ENCODE data around the gene ACTR10.

ACTR10 gene

DNA sequence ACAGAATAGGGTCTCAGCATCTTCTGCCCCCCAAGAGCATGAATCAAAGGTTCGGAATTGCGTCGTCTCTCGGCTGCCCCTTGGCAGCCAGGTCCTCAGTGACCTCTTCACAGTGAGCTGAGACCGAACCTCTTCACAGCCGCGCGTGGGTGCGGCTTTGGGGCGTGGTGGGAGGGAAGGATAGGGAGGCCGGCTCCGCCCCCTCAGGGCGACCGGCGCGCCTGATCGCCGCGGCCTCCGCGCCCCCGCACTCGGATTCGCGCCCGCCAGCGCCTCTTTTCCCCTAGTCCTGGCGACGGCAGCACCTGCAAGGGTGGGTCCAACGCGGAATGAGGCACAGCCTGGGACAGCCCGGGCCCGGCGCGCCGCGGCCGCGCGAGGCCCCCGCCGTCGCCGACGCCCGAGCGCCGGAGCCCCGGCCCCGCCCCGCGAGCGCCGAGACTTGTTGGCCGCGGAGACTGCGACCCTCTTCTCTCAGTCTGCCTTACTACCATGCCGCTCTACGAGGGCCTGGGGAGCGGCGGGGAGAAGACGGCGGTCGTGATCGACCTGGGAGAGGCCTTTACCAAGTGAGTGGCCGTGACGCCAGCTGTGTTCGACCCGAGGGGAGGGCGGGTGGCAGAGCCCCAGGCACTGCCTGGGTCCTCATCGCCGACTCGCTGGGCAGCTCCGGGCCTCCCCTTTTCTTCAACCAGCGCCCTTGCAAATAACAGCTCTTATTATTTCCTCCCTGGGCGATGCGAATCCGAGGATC lies at the start of gene ACTR10:
TSS of gene ACTR10 (plus strand) at position 424 of the 754 bp plus-strand sequence. CDS start at position 493, 69 bp downstream.
- peak; percentile 88 for DNase-seq

DNA sequence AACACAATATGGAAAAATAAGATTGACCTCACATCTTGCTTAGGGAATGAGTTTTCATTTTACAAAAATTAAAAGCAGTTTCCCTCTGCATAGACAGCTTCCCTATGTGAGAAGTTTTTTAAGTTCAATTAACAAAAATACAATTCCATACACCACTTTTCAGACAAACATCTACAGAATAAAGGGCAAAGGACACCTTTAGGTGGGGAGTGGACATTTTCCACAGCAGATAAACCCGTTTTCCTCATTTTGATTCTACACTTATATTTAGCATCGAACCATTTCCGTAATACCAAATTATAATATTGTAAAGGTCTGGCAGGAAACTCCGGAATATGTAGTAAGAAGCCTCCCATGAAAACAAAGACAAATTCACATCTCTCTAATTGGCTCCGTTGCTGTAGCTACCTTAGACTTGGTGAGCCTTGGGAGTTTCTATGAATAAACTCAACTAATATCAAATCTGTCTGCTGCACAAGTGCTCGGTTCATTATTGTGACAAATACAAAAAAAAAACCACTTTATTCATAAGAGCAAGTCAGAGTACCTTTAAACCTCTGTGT lies 49.6 kb upstream of the ACTR10 start:
- no peak for DNase-seq

DNA sequence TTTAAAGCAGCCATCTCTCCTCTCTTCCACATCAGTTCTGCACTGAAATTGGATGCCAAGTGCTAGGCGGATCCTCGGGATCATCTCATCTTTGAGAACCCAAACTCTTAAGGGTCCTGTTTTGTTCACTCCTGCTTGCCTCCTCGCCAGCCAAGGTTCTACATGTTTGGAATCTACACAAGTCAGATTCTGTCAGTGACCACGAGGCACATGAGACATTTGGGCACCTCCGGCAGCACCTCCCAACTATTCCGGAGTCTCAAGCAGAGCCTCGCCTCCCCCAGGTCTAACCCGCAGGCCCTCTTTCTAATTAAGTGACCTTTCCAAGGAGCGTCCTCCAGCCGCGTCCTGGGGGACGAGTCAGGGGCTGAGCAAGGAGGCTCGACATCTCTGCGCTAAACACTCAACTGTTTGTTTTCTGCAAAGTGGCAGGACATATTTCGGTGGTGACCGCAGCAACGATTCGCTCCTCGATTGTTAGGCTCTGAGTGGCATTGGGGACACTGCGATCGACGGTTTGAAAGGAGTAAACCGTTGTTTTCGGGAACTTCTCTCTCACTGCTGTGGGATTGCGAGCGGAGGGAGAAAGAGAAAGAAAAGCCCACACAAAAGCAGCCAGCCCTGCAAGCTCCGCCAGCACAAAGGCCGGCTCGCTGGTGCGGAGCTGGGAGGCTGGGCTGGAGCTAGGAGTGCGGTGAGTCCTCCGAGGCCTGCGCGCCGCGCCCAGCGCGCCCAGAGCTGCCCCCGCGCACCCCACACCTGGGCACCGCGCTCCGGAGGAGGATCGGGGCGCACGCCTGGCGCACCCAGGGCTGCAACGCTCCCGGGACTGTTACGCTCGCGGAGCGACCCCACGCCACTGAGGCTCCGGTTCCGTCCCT lies 48.6 kb upstream of the ACTR10 start:
- DNase-seq = no peak

DNA sequence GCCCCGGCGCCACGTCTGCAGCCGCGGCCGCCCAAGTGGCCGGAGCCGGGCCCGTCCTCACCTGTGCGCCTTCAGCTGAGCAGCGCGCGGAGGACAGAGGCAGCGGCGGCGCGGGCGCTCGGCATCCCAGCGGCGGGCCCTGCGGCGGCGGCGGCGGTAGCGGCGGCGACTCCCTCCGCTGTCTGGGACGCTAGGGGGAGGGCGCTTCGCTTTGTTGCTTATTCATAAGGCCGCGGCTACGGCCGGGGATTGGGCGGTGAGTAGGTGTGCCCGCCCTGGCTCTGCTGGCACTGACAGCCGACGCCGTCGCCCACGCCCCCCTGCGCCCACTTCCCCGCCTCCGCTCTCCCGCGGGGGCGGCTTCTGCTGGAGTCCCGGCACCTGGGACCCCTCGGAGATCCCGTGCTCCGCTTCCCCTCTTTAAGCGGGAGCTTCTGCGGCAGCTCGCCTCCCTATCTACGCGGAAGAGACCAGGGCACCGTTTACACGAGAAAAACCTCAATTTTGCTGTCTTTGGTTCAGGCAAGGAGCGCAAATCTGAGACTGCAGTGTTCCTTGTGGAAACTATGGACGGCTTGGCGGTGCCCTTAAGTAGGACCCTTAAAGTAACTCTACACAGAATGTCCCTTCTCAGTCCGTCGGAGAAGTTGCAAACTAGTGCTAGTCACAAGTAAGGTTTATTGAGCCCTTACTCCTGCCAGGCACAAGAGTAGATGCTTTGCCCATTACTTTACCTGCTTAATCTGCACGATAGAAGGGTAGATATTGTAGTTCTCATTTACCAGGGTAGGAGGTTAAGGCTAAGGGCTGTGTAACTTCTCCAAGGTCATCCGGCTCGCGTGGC lies 47.7 kb upstream of the ACTR10 start, which contains the start of gene ARMH4:
TSS of gene ARMH4 (minus strand) at position 200 of the 844 bp plus-strand sequence. CDS start 12,855 bp downstream, outside the sequence.
- peak; percentile 64 for DNase-seq

DNA sequence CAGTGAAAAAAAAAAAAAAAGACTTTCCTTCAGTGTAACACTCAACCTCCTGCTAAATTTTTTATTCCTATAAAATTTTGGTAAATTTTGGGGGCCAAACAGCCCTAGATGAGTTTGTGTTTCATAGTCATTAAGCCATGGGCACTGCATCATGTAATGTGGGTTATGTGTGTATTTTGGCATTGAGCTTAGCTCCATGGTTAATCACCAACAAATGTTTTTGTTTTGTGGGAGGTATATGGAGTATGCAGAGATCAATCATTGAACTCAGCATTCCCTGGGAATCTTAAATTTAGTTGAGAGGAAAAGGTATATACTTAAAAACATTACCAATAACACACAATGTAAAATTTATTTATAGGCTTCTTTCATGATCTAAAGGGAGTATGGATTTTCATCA lies 39.4 kb upstream of the ACTR10 start:
- no peak for DNase-seq

DNA sequence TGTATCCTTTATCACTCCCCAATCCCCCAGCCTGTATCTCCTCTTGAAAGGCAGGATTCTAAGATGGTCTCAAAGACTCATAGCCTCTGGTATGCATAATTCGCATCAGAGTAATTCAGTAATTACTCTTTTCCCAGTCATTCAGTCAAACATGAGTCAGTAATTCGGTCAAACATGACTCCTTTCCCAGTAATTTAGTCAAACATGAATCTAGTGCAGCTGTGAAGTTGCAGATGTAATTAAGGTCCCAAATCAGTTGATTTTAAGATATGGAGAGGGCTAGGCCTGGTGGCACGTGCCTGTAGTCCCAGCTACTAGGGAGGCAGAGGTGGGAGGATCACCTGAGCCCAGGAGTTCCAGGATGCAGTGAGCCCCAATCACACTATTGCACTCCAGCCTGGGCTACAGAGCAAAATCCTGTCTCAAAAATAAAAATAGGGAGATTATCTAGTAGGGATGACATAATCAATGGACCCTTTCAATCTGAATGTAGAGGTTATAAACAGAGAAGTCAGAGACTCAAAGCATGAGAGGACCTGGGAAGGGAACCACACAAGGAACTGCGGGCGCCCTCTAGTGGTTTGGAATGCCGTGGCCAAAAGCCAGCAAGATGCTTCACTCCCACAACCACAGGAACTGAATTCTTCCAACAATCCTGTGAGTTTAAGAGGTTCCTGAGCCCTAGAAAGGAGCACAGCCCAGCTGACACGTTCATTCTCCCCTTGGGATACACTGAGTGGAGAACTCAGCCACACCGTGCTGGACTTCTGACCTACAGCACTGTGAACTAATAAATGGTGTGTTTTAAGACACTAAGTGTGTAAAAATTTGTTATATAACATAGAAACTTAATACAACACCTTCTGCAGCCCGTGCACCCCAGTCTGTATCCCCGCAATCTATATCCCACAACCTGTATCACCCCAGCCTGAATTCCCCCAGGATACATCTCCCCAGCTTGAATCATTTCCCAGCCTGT lies 33.7 kb upstream of the ACTR10 start:
- DNase-seq = peak; percentile 68

DNA sequence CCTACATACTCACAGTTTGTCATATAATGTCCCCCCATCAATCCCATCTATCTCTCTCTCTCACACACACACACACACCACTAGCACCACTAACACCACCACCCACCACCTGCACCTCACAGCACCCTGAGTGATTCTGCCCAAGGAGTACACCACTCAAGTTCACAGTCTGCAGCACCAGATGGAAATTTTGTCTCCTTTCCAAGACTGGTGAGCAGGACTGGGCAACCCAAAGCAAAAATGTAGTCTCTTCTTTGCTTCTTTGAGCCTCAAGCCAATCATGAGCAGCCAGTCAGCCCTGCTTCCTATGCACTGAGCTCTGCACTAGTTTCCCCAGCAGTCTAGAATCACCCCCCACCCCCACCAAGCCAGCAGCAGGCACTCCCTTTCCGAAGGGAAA lies 32.9 kb upstream of the ACTR10 start:
- no peak for DNase-seq

DNA sequence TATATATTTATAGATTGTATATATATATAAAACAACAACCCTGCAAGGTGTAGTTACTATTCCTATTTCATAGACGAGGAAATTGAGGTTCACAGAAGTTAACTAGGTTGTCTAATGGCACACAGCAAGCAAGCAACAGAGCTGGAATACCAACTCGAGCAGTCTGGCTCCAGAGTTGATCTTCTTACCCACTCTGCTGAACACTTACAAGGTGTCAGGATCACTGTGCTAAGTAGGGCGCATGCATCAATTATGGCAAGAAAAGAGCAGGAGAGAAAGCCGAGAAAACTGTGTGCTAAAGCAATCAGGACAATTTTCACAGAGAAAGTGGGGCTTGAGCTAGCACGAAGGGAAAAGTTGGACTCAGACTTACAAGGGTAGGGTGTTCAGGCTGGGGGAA lies 32.1 kb upstream of the ACTR10 start:
- DNase-seq = no peak

DNA sequence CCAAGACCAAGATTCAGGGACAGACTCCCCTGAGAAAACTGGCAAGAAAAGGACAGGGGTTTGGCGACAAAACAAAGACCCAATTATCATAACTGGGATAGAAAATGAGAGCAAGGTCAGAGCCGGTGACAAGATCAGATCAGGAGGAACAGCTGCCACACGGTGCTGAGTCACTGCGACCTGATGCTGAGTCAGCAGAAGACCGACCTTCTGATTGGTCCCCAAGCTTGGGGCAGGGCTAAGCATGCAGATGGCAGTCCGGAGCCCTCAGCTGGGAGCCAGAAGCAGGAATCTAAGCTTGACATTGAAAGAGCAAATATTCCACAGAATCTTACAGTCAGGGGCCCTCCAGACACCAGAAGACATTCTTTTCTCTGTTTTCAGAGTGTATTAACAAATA lies 28.9 kb upstream of the ACTR10 start:
- peak; percentile 20 for DNase-seq

DNA sequence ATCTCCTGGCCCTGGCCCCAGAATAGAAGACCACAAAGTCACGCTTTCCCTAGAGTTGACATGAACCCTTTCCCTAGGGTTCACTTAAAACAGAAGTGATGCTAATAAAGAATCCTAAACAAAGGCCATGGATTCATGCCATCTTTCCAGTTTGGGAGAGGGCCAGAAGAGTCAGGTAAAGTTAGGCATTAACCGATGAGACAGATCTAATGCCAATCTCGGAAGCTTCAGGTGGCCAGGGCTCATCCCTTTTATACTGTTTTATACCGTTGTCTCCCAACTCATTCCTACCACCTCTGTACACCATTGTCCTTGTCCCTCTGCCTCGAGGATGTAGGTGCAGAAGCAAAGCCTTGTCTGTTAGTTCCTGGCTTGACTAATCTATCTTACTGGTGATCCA lies 22.8 kb upstream of the ACTR10 start:
- no peak for DNase-seq

DNA sequence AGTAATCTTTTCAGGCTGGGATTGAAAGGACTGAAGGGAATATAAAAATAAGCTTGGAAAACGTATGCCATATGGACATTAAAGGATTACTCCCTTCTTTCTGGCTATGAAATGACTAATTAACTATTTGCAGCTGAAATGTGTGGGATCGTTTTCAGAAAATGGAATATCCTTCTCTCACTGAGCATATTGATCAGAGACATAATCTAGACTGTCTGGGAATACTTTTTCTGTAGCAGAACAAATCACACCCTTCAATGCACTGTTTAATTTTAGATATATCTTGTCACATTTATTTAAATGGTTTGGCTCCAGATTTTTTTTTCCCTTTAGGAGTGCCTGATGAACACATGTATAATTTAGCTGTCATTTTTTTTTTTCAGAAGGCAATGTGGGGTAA lies 10.8 kb upstream of the ACTR10 start:
- DNase-seq = no peak

DNA sequence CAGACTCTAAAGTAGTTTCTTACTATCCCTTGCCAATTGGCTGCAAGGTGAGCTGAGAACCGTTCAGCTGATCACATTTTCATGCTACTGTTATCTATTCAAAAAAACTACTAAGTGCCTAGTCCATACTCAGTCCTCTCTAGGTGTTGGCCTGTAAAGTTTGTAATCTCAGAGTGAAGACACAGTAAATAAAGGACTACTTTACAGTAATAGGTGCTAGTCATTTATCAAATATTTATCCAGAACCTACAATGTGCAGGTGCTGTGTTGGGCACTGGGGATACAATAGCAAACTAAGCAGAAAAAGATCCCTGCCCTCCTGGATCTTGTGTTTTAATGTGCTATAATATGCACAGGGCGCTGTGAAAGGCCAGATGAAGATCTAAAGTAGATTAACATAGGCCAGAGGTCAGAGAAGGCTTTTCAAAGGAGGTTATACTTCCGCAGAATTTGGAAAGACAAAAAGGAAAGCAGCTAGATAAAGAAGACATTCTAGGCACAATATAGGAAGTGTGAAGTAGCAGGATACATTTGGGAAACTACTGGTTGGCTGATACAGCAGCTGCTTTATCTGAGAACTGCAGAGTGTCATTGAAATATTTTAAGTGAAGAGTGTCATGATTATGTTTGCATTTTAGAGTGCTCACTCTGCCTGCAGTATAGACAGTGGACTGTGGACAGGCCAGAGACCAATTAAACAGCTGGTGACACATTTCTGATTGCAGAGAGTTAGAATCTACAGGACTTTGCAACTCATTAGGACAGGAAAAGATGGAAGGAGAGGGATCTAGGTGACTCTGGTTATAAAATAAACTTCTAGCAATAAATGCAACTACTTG lies 8.0 kb upstream of the ACTR10 start:
- no peak for DNase-seq

DNA sequence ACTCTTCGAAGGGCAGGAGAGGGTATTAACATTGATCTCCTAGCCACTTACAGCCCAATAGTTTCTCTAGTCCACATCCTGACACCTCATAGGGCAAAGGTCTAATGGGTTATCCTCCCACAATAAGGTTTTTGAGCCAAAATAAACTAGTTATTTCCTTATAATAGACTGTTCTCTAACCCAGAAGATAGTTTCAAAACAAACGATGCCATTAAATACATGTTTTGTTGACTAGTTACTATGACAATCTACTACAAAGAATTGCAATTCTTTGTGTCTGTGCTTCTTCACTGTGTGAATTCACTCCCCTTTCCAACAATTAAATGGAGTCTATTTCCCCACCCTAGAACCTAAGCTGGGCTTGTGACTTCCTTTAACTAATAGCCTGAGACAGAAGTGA lies 6.4 kb upstream of the ACTR10 start:
- DNase-seq = no peak

DNA sequence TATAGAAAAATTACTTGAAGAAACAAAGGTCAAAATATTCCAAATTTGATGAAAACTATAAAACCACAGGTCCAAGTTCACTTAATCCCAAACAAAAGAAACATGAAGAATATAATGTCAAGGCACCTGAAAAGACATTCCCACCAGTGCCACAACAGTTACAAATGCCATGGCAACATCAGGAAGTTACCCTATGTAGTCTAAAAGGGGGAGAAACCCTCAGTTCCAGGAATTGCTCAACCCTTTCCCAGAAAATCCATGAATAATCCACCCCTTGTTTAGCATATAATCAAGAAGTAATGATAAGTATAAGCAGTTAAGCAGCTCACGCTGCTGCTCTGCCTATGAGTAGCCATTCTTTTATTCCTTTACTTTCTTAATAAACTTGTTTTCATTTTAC lies 3.8 kb upstream of the ACTR10 start:
- DNase-seq = no peak

DNA sequence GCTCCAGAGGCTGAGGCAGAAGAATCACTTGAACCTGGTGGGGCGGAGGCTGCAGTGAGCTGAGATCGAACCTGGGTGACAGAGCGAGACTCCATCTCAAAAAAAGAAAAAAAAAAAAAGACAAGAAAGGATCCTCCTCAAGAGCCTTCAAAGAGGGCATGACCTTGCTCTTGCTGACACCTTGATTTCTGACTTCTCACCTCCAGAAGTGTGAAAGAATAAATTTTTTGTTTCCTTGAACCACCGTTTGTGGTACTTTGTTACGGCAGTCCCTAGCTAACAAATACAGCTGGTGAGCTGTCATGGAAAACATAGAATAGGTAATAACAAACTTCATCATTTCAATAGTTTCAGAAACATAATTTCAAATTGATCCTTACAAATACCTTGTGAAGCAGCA lies 1.9 kb upstream of the ACTR10 start:
- DNase-seq = peak; percentile 56

DNA sequence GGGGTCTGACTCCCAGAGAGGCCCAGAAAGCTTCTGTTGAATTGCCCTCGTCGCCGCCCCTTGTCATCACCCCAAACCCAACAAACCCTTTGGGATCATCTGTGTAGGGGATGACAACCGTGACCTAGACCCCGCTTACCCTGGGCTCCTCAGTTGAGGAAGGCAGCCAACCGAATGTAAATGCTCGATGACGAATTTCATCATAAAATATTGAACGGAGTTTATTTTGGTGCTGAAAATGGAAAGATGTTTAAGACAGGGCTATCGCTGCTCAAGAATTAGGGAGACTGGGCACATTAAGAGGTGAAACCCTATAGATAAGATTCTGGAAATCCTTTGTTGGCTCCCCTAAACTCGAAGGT lies 512 bp downstream of the ACTR10 start:
- no peak for DNase-seq

DNA sequence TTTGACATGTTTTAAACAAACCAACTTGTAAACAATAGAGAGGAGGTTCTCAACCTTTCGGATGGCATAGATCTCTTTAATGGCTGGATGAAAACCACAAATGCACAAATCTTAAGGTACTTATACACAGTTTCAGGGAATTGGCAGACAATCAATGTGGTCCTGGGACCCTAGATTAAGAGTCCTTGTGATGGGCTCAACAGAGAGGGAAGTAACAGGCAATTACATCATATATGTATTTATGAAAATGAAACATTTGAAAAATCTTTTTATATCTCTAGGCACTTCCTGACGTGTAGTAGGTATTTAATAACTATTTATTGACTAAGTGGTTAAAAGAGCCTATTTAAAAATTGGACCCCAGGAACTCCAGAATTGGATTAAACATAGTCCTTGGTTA lies 897 bp downstream of the ACTR10 start:
- peak; percentile 16 for DNase-seq

DNA sequence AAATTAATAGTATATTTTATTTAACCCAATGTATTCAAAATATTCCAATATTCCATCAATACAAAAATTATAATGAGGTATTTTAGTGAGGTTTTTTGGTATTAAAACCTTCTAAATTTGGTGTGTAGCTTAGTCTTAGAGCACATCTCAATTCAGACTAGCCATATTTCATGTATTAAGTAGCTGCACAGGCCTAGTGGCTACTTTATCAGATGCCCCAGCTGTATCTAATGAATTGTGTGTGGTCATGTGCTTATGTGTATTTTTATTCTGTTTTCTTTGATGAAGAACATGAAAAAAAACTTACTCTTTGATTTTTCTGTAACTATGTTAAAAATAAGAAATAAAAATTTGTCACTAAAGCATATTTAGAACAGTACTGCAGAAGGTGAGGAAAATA lies 13.2 kb downstream of the ACTR10 start:
- DNase-seq = no peak

DNA sequence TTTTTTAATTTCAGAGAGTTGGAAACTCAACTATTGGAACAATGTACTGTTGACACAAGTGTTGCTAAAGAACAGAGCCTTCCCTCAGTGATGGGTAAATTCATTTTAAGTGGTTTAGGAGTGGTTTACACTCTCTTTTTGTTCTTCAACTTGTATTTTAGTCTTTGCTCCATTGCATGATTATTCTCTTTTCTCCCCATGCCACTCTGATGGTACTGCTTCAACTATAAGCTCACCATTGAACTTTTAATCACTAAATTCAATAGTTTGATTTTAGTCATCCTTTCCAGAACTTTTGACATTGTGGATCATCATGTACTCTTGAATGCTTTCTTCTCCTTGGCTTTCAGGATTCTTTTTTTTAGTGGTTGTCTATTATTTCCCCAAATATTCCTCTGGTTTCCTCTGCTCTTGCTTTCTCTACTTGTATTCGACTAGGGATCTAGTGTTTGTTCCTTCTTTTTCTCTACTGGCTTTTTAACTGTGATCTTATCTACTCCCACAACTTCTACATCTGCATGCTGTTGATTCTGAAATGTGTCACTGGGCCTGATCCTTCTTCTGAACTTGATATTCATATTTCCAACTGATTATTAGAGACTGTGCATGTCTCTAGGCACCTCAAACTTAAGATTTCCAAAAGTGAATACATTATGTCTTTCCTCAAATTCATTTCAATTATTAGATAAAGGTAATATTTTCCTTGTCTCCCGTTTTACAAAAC lies 15.4 kb downstream of the ACTR10 start:
- no peak for DNase-seq

DNA sequence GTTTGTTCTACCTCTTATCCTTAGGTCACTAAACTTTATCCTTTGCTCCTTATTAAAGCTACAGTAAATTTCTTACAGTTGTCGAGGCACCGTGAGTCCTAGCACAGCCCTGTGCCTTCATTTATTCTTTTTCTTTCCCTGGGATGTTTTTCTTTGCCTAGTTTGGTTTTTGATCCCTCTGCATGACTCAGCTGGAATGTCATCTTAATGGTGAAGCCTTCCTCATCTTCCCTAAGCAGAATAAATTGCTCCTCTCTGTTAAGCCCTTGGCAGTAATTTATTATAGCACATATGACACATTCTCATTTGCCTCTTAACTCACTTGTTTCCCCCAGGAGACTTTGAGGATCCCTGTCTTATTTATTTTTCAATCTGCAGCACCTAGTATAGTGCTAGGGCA lies 16.6 kb downstream of the ACTR10 start:
- no peak for DNase-seq

All from CD4-positive, alpha-beta T cell treated with Interleukin-17A for 1 hour (primary cell).